Trophoblast cell (in vitro differentiated cells and primary cell): ENCODE results near the gene C3orf70.

Source experiments
- DNase-seq, 2 donors: peaks; one replicate each; pipeline ENCODE4 v3.0.0-alpha.2; 2016
- H2AFZ ChIP-seq: 2 replicates; pipeline ENCODE4 v1.6.1; 2013; ENCODE audit warnings: low read length, moderate library complexity, mild to moderate bottlenecking; ENCODE audit not compliant: insufficient read depth, poor library complexity
- H2AK5ac ChIP-seq: 2 replicates; pipeline ENCODE4 v1.6.1; 2013; ENCODE audit warnings: mild to moderate bottlenecking, low read length
- H2BK120ac ChIP-seq: 2 replicates; pipeline ENCODE4 v1.6.1; 2013; ENCODE audit warnings: low read length, mild to moderate bottlenecking, moderate library complexity; ENCODE audit not compliant: insufficient read depth, poor library complexity
- H2BK12ac ChIP-seq: 2 replicates; pipeline ENCODE4 v1.6.1; 2013; ENCODE audit warnings: mild to moderate bottlenecking, low read length, moderate library complexity
- H2BK5ac ChIP-seq: 2 replicates; pipeline ENCODE4 v1.6.1; 2013; ENCODE audit warnings: low read length, low read depth, moderate library complexity, mild to moderate bottlenecking; ENCODE audit not compliant: poor library complexity
- H3K14ac ChIP-seq: 2 replicates; pipeline ENCODE4 v1.6.1; 2013; ENCODE audit warnings: mild to moderate bottlenecking, low read length
- H3K18ac ChIP-seq: 2 replicates; pipeline ENCODE4 v1.6.1; 2013; ENCODE audit warnings: mild to moderate bottlenecking, low read length
- H3K23ac ChIP-seq: 2 replicates; pipeline ENCODE4 v1.6.1; 2013; ENCODE audit warnings: low read length
- H3K27ac ChIP-seq: 2 replicates; pipeline ENCODE4 v1.5.1; 2013; ENCODE audit warnings: low read depth, mild to moderate bottlenecking, inconsistent platforms, low read length, moderate library complexity
- H3K27me3 ChIP-seq: 2 replicates; pipeline ENCODE4 v1.6.1; 2013; ENCODE audit warnings: inconsistent platforms, mild to moderate bottlenecking, low read length, moderate library complexity; ENCODE audit not compliant: insufficient read depth
- H3K36me3 ChIP-seq, 2 experiments: 1 replicate in 1 of 2; 2 replicates in 1 of 2; pipeline ENCODE4 v1.6.1; 2013; ENCODE audit warnings: low read length in 2 of 2, mild to moderate bottlenecking in 2 of 2, moderate library complexity in 1 of 2; ENCODE audit not compliant: insufficient read depth in 2 of 2, control insufficient read depth in 1 of 2
- H3K4ac ChIP-seq: 2 replicates; pipeline ENCODE4 v1.6.1; 2013; ENCODE audit warnings: low read depth, mild to moderate bottlenecking, low read length, moderate library complexity
- H3K4me1 ChIP-seq, 2 experiments: 1 replicate in 1 of 2; 2 replicates in 1 of 2; pipeline ENCODE4 v1.6.1; 2013; ENCODE audit warnings: low read length in 2 of 2, mild to moderate bottlenecking in 2 of 2, moderate library complexity in 1 of 2; ENCODE audit not compliant: insufficient read depth in 2 of 2, control insufficient read depth in 1 of 2
- H3K4me2 ChIP-seq: 2 replicates; pipeline ENCODE4 v1.6.1; 2013; ENCODE audit warnings: inconsistent platforms, mild to moderate bottlenecking, low read length, moderate library complexity
- H3K4me3 ChIP-seq: 2 replicates; pipeline ENCODE4 v1.5.1; 2013; ENCODE audit warnings: mild to moderate bottlenecking, low read depth, low read length, inconsistent platforms
- H3K79me1 ChIP-seq: one replicate; pipeline ENCODE4 v1.6.1; 2013; ENCODE audit warnings: low read length
- H3K79me2 ChIP-seq: 2 replicates; pipeline ENCODE4 v1.6.1; 2013; ENCODE audit warnings: low read length, mild to moderate bottlenecking; ENCODE audit not compliant: control insufficient read depth, insufficient read depth, poor library complexity
- H3K9ac ChIP-seq: 2 replicates; pipeline ENCODE4 v1.6.1; 2013; ENCODE audit warnings: mild to moderate bottlenecking, low read length
- H3K9me3 ChIP-seq: 2 replicates; pipeline ENCODE4 v1.6.1; 2013; ENCODE audit warnings: low read depth, mild to moderate bottlenecking, control low read depth, inconsistent platforms, low read length; ENCODE audit not compliant: insufficient read depth
- H4K12ac ChIP-seq: 2 replicates; pipeline ENCODE4 v1.6.1; 2013; ENCODE audit warnings: low read depth, mild to moderate bottlenecking, low read length, moderate library complexity
- H4K8ac ChIP-seq: 2 replicates; pipeline ENCODE4 v1.6.1; 2013; ENCODE audit warnings: low read depth, mild to moderate bottlenecking, low read length, moderate library complexity
- H4K91ac ChIP-seq: one replicate; pipeline ENCODE4 v1.6.1; 2013; ENCODE audit warnings: low read depth, mild to moderate bottlenecking, low read length, moderate library complexity
- WGBS: extraction: QIAGEN DNeasy Blood & Tissue Kit; methylation state at CpG from one replicate; pipeline ENCODE4 v1.1.7; 2013; ENCODE audit warnings: missing lambda C conversion rate; ENCODE audit not compliant: insufficient read length, insufficient coverage; ENCODE audit errors: extremely low coverage; 5-methylcytosine and 5-hydroxymethylcytosine counted together

Gene C3orf70

DNA sequence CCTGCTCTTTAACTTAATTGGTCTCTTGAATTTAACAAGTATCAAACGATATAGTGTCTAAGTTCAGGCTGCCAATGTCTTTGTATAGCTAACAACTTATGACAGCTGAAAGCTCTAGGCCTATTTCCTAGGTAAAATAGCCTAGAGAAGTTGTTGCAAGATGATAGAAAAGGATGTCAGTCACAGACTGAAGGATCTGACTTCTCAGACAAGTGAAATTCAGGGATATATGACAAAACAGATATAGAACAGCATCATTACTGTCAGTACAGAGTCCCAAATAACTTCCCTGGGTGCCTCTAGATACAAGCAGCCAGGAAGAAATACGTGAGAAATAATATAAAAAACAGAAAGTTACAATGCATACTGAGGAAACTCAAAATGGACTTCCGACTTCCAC, 26.7 kb downstream of the C3orf70 start:
- no peak overlapping the region for H3K27ac ChIP-seq
- no peak overlapping the region for H4K91ac ChIP-seq
- no peak overlapping the region for H2BK12ac ChIP-seq
- no peak overlapping the region for H3K4me3 ChIP-seq
- no peak overlapping the region for H2BK5ac ChIP-seq
- no peak overlapping the region for H2AK5ac ChIP-seq
- no peak overlapping the region for H3K4ac ChIP-seq
- no peak overlapping the region for H2AFZ ChIP-seq
- H4K12ac ChIP-seq, result no peak overlapping the region
- no peaks in the 10 kb centered on the region for H3K4me1 ChIP-seq
- WGBS, result no CpG with 5 or more reads among the region's 3 CpGs
- H3K23ac ChIP-seq, result no peak overlapping the region
- no peaks in the 10 kb centered on the region for H3K79me1 ChIP-seq
- H3K9ac ChIP-seq, result no peak overlapping the region
- H3K36me3 ChIP-seq, result no peaks in the 10 kb centered on the region
- H3K27me3 ChIP-seq, result no peaks in the 10 kb centered on the region
- H2BK120ac ChIP-seq, result no peak overlapping the region
- H3K18ac ChIP-seq, result no peak overlapping the region
- no peaks in the 10 kb centered on the region for H3K9me3 ChIP-seq
- H3K4me2 ChIP-seq, result no peak overlapping the region
- no peak for DNase-seq
- no peak overlapping the region for H4K8ac ChIP-seq
- no peaks in the 10 kb centered on the region for H3K79me2 ChIP-seq
- no peak overlapping the region for H3K14ac ChIP-seq

DNA sequence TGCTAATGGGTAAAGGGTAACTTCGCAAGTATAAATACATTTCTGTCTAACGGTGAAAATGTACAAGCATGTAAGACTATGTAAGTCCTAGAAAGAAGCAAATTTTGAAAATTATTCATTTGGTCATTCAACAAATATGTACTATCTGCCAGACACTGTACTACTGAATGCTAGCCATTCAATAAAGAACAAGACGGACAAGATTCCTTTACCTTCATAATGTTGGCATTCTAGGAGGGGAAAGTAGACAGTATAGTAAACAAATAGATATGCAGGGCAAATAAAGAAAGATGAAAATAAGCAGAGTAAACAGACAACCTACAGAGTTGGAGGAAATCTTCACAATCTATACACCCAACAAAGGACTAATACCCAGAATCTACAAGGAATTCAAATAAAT, 32.7 kb downstream of the C3orf70 start:
- H3K27me3 ChIP-seq, result no peaks in the 10 kb centered on the region
- no peak overlapping the region for H3K18ac ChIP-seq
- no peak overlapping the region for H2BK12ac ChIP-seq
- no peaks in the 10 kb centered on the region for H3K9me3 ChIP-seq
- H4K12ac ChIP-seq, result no peak overlapping the region
- H3K23ac ChIP-seq, result no peak overlapping the region
- H2BK5ac ChIP-seq, result no peak overlapping the region
- H3K14ac ChIP-seq, result no peak overlapping the region
- H3K36me3 ChIP-seq, result no peaks in the 10 kb centered on the region
- H4K91ac ChIP-seq, result no peak overlapping the region
- DNase-seq, result peak; percentile 3 to 83
- H3K27ac ChIP-seq, result no peak overlapping the region
- no peak overlapping the region for H2AK5ac ChIP-seq
- no peak overlapping the region for H3K4ac ChIP-seq
- H3K79me1 ChIP-seq, result no peaks in the 10 kb centered on the region
- no peaks in the 10 kb centered on the region for H3K4me1 ChIP-seq
- no peak overlapping the region for H3K9ac ChIP-seq
- no peak overlapping the region for H3K4me3 ChIP-seq
- H2AFZ ChIP-seq, result no peak overlapping the region
- no peak overlapping the region for H4K8ac ChIP-seq
- no peak overlapping the region for H2BK120ac ChIP-seq
- no CpG with 5 or more reads among the region's 3 CpGs for WGBS
- H3K4me2 ChIP-seq, result no peak overlapping the region
- no peaks in the 10 kb centered on the region for H3K79me2 ChIP-seq

- Histone ChIP-seq H4K12ac (no peak overlapping the region), H2AK5ac (no peak overlapping the region), H3K27ac (no peak overlapping the region), H3K4me3 (no peak overlapping the region), H3K18ac (no peak overlapping the region), H3K79me2 (no peaks in the 10 kb centered on the region), H3K14ac (no peak overlapping the region), H2BK12ac (no peak overlapping the region), H4K91ac (no peak overlapping the region), H3K23ac (no peak overlapping the region), H3K4me1 (no peaks in the 10 kb centered on the region), H2AFZ (no peak overlapping the region), H2BK120ac (no peak overlapping the region), H3K4ac (no peak overlapping the region), H3K4me2 (no peak overlapping the region), H3K9ac (no peak overlapping the region), H3K9me3 (no peaks in the 10 kb centered on the region), H3K36me3 (no peaks in the 10 kb centered on the region), H3K79me1 (no peaks in the 10 kb centered on the region), H3K27me3 (no peaks in the 10 kb centered on the region), H2BK5ac (no peak overlapping the region), H4K8ac (no peak overlapping the region)
- no peak for DNase-seq
Observed at GRCh38 chr3:185115371-185115770, 37.5 kb downstream of the C3orf70 start.

GRCh38 chr3:185114756-185115155, 38.1 kb downstream of the C3orf70 start:
- no peak overlapping the region for H3K27ac ChIP-seq
- no peak overlapping the region for H4K12ac ChIP-seq
- H3K27me3 ChIP-seq, result no peaks in the 10 kb centered on the region
- no peak overlapping the region for H3K14ac ChIP-seq
- no peaks in the 10 kb centered on the region for H3K36me3 ChIP-seq
- no peak overlapping the region for H4K8ac ChIP-seq
- no peaks in the 10 kb centered on the region for H3K79me2 ChIP-seq
- no peak overlapping the region for H2AK5ac ChIP-seq
- no peak overlapping the region for H2BK120ac ChIP-seq
- H2BK12ac ChIP-seq, result no peak overlapping the region
- H3K23ac ChIP-seq, result no peak overlapping the region
- H3K9ac ChIP-seq, result no peak overlapping the region
- no peak for DNase-seq
- H3K18ac ChIP-seq, result no peak overlapping the region
- H3K9me3 ChIP-seq, result no peaks in the 10 kb centered on the region
- H2BK5ac ChIP-seq, result no peak overlapping the region
- no peak overlapping the region for H2AFZ ChIP-seq
- H3K79me1 ChIP-seq, result no peaks in the 10 kb centered on the region
- no peaks in the 10 kb centered on the region for H3K4me1 ChIP-seq
- WGBS, result no CpG with 5 or more reads among the region's 4 CpGs
- H3K4me3 ChIP-seq, result no peak overlapping the region
- no peak overlapping the region for H3K4me2 ChIP-seq
- H4K91ac ChIP-seq, result no peak overlapping the region
- no peak overlapping the region for H3K4ac ChIP-seq

DNA sequence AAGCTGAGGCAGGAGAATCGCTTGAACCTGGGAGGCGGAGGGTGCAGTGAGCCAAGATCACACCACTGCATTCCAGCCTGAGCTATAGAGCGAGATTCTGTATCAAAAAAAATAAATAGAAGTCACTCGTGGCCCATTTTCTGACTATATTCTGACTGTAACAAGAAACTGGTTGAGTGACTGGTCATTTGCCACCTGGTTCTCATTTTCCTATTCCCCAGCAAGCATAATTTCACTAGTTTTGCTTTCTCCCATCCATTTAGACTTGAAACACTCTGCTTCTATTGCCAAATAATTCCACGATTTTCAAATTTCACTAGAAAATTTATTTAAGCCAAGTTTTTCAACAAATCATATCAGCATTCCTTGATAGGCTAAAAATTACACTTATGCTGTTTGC, 40.7 kb downstream of the C3orf70 start:
- H3K18ac ChIP-seq, result no peak overlapping the region
- H3K9me3 ChIP-seq, result no peaks in the 10 kb centered on the region
- no peaks in the 10 kb centered on the region for H3K27me3 ChIP-seq
- no peak overlapping the region for H4K12ac ChIP-seq
- H3K9ac ChIP-seq, result no peak overlapping the region
- H3K4me3 ChIP-seq, result no peak overlapping the region
- H3K4ac ChIP-seq, result no peak overlapping the region
- no peak overlapping the region for H3K23ac ChIP-seq
- WGBS, result no CpG with 5 or more reads among the region's 5 CpGs
- H3K36me3 ChIP-seq, result no peaks in the 10 kb centered on the region
- no peak overlapping the region for H2AFZ ChIP-seq
- H3K14ac ChIP-seq, result no peak overlapping the region
- no peak overlapping the region for H3K27ac ChIP-seq
- H3K4me1 ChIP-seq, result no peaks in the 10 kb centered on the region
- H2BK5ac ChIP-seq, result no peak overlapping the region
- H4K91ac ChIP-seq, result no peak overlapping the region
- DNase-seq, result no peak
- H3K4me2 ChIP-seq, result no peak overlapping the region
- H4K8ac ChIP-seq, result no peak overlapping the region
- H2BK120ac ChIP-seq, result no peak overlapping the region
- H2BK12ac ChIP-seq, result no peak overlapping the region
- no peak overlapping the region for H2AK5ac ChIP-seq
- no peaks in the 10 kb centered on the region for H3K79me2 ChIP-seq
- no peaks in the 10 kb centered on the region for H3K79me1 ChIP-seq
